HCT116 (cell line): ENCODE measurements around the gene OR4C13. TPM values are rescaled to one million over a fixed set of nuclear protein-coding genes. Genes with fewer than 3 reads are reported as not detected.

ENCODE experiments used
- total RNA-seq: library from RNA; stranded (reverse); gene quantifications from one replicate; pipeline ENCODE4 v1.2.1, GENCODE V29; 2021; ENCODE audit not compliant: unreplicated experiment

OR4C13 gene
- total RNA-seq, 1 experiment from 2014 or later: not detected

Other genes with a start within 250 kb of the OR4C13 start
- gene OR4C12, start 30.1 kb downstream of the OR4C13 start, total RNA-seq: not detected
- not detected for gene OR4C45, start 80.5 kb downstream of the OR4C13 start, total RNA-seq